GM19438 (cell line): ENCODE measurements around the gene B9D1.

Experiments
- ATAC-seq: cut with Tn5 transposase; IDR thresholded peaks from one replicate; pipeline ENCODE4 v1.9.1; 2021; ENCODE audit warnings: low read depth; ENCODE audit not compliant: unreplicated experiment

Gene B9D1

GRCh38 chr17:19341641-19342610, 20.6 kb downstream of the B9D1 start:
- ATAC-seq, result no peak

- no peak for ATAC-seq
These were observed 21.3 kb downstream of the B9D1 start for GRCh38 chr17:19341211-19341631.

DNA sequence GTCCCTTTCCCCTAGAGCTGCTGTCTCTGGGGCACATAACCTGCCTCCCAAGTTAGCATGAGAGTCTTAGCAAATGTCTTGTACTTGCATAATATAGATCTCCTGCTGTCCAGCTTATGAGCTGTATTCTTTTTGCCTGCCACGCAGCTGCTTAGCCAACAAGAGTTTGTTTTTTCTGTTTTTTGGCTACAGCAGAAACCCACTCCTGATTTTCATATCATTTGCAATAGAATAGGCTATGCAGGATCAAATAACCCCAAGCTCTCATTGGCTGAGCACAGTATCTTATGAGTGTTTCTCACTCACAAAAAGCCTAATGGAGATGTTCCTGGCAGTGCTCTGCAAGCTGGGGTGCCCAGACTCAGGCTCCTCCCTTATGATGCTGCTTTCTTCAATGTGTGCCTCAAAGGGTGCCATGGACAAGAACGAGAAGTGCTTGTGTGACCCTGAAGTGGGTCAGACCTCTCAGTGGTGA, 23.1 kb downstream of the B9D1 start:
- ATAC-seq, result no peak

GRCh38 chr17:19338031-19338990, 24.2 kb downstream of the B9D1 start:
- ATAC-seq, result no peak

GRCh38 chr17:19337712-19338023, 24.9 kb downstream of the B9D1 start:
- ATAC-seq, result no peak

DNA sequence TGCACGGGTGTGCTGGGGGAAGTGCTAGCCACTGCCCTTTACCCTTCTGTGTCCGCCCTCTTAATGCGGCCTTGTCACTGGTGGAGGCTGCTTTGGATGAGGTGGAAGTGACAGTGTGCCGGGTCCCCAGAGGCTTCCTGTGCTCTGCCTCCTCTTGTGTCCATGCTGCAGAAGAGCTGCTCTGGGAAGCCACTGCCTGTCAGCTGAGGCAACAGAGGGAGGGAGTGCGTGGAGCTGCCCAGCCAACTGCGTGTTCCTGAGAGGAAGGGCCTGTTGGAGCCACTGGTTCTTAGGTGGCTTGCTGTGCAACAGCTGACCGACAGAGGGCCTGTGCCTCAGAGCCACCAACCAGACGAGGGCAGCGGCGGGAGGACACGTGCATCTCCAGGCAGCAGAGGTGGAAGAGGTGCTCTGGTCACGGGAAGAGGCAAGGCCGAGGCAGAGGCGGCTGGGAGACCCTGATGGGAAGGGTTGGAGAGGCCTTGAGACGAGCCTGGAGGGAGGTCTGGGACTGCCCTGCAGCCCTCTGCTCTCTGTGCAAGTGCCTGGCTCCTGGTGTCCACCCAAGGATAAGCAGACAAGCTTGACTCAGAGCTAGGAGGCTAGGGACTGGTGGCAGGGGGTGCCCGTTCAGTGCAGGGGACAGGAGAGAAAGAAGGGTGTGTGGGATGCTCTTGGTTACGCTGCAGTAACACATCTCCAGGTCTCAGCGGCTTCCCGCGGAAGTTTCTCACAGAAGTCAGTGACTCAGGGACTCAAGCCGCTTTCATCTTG, 25.4 kb downstream of the B9D1 start:
- ATAC-seq, result no peak

DNA sequence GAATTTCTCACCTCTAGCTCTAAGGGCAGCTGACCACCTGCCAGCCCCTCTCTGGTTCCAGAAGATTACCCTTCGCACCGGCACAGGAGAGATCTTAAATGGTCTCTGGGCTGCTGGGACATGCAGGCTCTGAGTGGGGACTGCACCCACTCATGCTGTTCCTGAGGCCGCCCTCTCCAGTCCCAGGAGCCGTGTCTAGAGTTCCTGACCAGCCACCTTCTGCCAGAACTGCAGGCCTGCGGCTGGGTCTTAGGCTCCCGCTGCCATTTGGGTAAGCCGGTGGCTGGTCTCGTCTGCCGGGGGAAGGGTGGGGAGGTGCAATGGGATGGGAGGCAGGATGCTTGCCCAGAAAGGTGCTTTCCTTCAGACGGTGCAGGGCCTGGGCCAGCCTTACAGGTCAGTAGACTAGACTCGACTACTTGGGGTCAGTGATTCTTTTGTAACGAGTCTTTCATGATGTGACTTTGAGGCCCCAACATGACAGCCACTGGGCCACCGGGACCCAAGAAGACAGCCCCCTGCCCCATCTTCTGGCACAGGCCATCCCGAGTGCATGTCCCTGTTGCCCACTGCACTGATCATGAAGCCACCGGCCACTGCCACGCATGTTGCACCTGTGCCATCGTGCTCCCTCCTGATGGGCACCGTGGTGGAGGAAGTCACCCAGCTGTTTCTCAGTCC, 26.4 kb downstream of the B9D1 start:
- no peak for ATAC-seq

- ATAC-seq, result no peak
These were observed 28.2 kb downstream of the B9D1 start for GRCh38 chr17:19334331-19334730.

- ATAC-seq, result no peak
These were observed 28.7 kb downstream of the B9D1 start for GRCh38 chr17:19333736-19334290.

GRCh38 chr17:19333132-19333440, 29.4 kb downstream of the B9D1 start:
- ATAC-seq, result no peak

GRCh38 chr17:19332371-19333131, 30.0 kb downstream of the B9D1 start:
- ATAC-seq, result no peak

GRCh38 chr17:19331543-19332245, 30.8 kb downstream of the B9D1 start:
- ATAC-seq, result no peak

GRCh38 chr17:19331134-19331533, 31.4 kb downstream of the B9D1 start:
- ATAC-seq, result no peak

- ATAC-seq, result no peak
These were observed 32.3 kb downstream of the B9D1 start for GRCh38 chr17:19330271-19330670.

GRCh38 chr17:19329839-19330238, 32.7 kb downstream of the B9D1 start:
- no peak for ATAC-seq

GRCh38 chr17:19329136-19329535, 33.4 kb downstream of the B9D1 start:
- no peak for ATAC-seq

DNA sequence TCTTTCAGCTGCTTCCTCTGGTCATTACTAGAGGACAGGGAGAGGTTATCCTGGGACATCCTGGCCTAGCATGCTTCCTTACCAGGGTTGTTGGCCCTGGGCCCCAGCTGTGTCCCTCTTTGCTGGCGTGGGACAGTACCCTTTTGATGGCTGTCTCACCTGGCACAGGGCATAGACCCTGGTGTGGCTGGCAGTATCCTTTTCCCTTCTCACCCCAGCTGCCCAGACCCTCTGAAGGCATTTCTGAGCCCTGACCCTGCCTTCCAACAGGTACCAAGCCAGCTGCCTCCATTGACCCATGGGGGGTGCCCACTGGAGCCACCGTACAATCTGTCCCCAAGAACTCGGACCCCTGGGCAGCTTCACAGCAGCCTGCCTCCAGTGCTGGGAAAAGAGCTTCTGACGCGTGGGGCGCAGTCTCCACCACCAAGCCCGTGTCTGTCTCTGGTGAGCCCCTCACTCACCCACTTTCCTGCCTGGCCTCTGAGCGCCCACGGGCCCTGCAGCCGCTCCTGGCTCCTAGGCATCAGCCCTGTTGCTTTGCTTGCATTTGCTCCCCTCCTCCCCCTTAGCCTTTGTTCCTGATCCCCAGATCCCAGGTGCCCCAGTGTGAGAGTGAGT, 34.0 kb downstream of the B9D1 start:
- ATAC-seq, result no peak
